Esophagus muscularis mucosa (tissue), 4 donors: ENCODE measurements around the gene ZFP36. TPM values are rescaled to one million over a fixed set of nuclear protein-coding genes. Genes with fewer than 3 reads are reported as not detected.

ENCODE experiments used
- DNase-seq: peaks from one replicate; pipeline ENCODE4 v3.0.0-alpha.2; 2017; ENCODE audit errors: extremely low spot score
- H3K27ac ChIP-seq, 4 donors: fragments of 200-600 bp; sonication (generic); replicated peaks in 1 of 4; 1 replicate in 3 of 4; 2 replicates in 1 of 4; pipeline ENCODE4 v1.5.1; 2016 to 2019; ENCODE audit warnings: mild to moderate bottlenecking in 1 of 4
- H3K27me3 ChIP-seq, 4 donors: fragments of 200-600 bp; sonication (generic); one replicate each; pipeline versions ENCODE4 v1.5.1 to v1.6.0; 2016 to 2019
- H3K36me3 ChIP-seq, 4 donors: fragments of 200-600 bp; sonication (generic); one replicate each; pipeline ENCODE4 v1.5.1; 2016 to 2019
- H3K4me1 ChIP-seq, 4 donors: fragments of 200-600 bp; sonication (generic); one replicate each; pipeline ENCODE4 v1.5.1; 2016 to 2019
- H3K4me3 ChIP-seq, 4 donors: fragments of 200-600 bp; sonication (generic); 1 replicate in 2 of 4; 2 replicates in 2 of 4; pipeline ENCODE4 v1.5.1; 2016 to 2019; ENCODE audit warnings: mild to moderate bottlenecking in 4 of 4, moderate library complexity in 1 of 4
- H3K9me3 ChIP-seq, 4 donors: fragments of 200-600 bp; sonication (generic); 1 replicate in 3 of 4; 2 replicates in 1 of 4; pipeline ENCODE4 v1.5.1; 2016 to 2019
- EP300 ChIP-seq: sonication (generic); formaldehyde crosslinking; IDR thresholded peaks from one replicate; pipeline ENCODE4 v1.6.1; 2017; ENCODE audit warnings: antibody characterized with exemption
- POLR2A ChIP-seq: fragments of 450-650 bp; IDR thresholded peaks from one replicate; pipeline ENCODE4 v1.6.1; 2017; ENCODE audit warnings: antibody characterized with exemption, moderate library complexity, mild to moderate bottlenecking, low read depth
- POLR2AphosphoS5 ChIP-seq, 2 donors: sonication (generic); formaldehyde crosslinking; IDR thresholded peaks; one replicate each; pipeline ENCODE4 v1.6.1; 2017; ENCODE audit warnings: antibody characterized with exemption in 2 of 2
- WGBS: methylation state at CpG from one replicate; pipeline ENCODE4 v1.1.5; 2018; 5-methylcytosine and 5-hydroxymethylcytosine counted together
- intact Hi-C: fragments of 100-400 bp; cut with DNase I; formaldehyde crosslinking; loops from one replicate; pipeline ENCODE4 v1.15.1; 2023
- total RNA-seq, 4 donors: library from RNA; depleted of rRNA; stranded (reverse); fragments of >200 nt; gene quantifications; one replicate each; pipeline versions ENCODE4 v1.1.0 to v1.2.1, GENCODE V29; 2016
- TF ChIP-seq, protein P1 (sequence below), 3 experiments: fragments of 200-600 bp in 2 of 3; fragments of 450-650 bp in 1 of 3; sonication (generic) in 2 of 3; IDR thresholded peaks; one replicate each; pipeline ENCODE4 v1.5.1; 2017 to 2019; ENCODE audit warnings: antibody characterized with exemption in 3 of 3, mild to moderate bottlenecking in 2 of 3, moderate library complexity in 1 of 3

Gene ZFP36
- total RNA-seq, 4 donors from 2014 or later, result 135 to 577 (median 196) TPM

- Histone ChIP-seq H3K4me1 (peaks cover 27 to 58% (median 39%) of the 10 kb centered on the region in 4 donors), H3K9me3 (no peaks in the 10 kb centered on the region), H3K36me3 (peaks cover 20 to 91% (median 74%) of the 10 kb centered on the region in 4 donors), H3K27me3 (no peaks in the 10 kb centered on the region), H3K27ac (peak overlapping the region; percentile 66 to 79 (median 72)), H3K4me3 (no peak overlapping the region)
- 80% methylated on average over 5 of the region's 5 CpGs for WGBS
- no peak for TF ChIP-seq POLR2A
- peak; percentile 26 to 45 for TF ChIP-seq POLR2AphosphoS5 (IDR thresholded peaks at IDR 0.05)
- TF ChIP-seq, protein P1, sequence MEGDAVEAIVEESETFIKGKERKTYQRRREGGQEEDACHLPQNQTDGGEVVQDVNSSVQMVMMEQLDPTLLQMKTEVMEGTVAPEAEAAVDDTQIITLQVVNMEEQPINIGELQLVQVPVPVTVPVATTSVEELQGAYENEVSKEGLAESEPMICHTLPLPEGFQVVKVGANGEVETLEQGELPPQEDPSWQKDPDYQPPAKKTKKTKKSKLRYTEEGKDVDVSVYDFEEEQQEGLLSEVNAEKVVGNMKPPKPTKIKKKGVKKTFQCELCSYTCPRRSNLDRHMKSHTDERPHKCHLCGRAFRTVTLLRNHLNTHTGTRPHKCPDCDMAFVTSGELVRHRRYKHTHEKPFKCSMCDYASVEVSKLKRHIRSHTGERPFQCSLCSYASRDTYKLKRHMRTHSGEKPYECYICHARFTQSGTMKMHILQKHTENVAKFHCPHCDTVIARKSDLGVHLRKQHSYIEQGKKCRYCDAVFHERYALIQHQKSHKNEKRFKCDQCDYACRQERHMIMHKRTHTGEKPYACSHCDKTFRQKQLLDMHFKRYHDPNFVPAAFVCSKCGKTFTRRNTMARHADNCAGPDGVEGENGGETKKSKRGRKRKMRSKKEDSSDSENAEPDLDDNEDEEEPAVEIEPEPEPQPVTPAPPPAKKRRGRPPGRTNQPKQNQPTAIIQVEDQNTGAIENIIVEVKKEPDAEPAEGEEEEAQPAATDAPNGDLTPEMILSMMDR (IDR thresholded peaks at IDR 0.05), result no peak
- peak; percentile 49 for TF ChIP-seq EP300
- intact Hi-C loops, result no loop called here
- DNase-seq, result no peak
Observed at GRCh38 chr19:39363901-39364457, 42.7 kb upstream of the ZFP36 start.

DNA sequence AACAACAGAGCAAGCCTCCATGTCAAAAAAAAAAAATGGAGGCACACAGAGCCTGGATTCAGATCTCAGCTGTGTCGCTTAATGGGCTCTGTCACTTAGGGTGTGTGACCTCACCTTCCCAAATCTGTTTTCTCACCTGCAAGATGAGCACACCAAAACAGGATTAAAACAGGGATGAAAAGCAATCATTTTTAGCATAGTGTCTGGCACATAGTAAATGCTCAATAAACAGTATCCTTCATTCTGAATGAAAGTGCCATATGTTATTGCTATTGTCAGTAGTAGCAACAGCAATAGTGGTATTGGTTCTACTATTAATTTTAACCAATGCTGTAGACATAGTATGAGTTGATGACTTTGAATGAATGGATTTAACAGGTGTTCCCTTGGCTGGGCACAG, 41.1 kb upstream of the ZFP36 start:
- 93% methylated on average over 1 of the region's 1 CpG for WGBS
- TF ChIP-seq, protein P1 (IDR thresholded peaks at IDR 0.05), result no peak
- TF ChIP-seq EP300 (no peak), POLR2AphosphoS5 (IDR thresholded peaks at IDR 0.05) (no peak), POLR2A (no peak)
- Histone ChIP-seq H3K36me3 (peaks cover 15 to 91% (median 72%) of the 10 kb centered on the region in 4 donors), H3K4me1 (peaks cover 27 to 58% (median 38%) of the 10 kb centered on the region in 4 donors), H3K27ac (peak overlapping the region; percentile 66 to 79 (median 72)), H3K27me3 (no peaks in the 10 kb centered on the region), H3K9me3 (no peaks in the 10 kb centered on the region), H3K4me3 (no peak overlapping the region)
- intact Hi-C loops, result no loop called here
- no peak for DNase-seq

DNA sequence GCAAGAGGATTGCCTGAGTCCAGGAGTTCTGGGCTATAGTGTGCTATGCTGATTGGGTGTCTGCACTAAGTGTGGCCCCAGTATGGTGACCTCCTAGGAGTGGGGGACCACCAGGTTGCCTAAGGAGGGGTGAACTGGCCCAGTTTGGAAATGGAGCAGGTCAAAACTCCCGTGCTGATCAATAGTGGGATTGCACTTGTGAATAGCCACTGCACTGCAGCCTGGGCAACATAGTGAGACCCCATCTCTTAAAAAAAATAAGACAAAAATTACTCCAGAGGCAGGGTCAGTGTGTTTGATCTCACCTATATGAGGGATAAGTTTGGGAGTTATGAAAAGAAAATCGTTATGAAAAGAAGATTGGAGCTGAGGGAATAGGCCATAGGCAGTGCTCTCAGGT, 37.4 kb upstream of the ZFP36 start:
- H3K9me3 ChIP-seq, result no peaks in the 10 kb centered on the region
- peaks cover 15 to 69% (median 50%) of the 10 kb centered on the region in 4 donors for H3K36me3 ChIP-seq
- no peak for TF ChIP-seq EP300
- TF ChIP-seq POLR2AphosphoS5 (IDR thresholded peaks at IDR 0.05), result no peak
- TF ChIP-seq, protein P1 (IDR thresholded peaks at IDR 0.05), result no peak
- H3K27ac ChIP-seq, result peak overlapping the region in 2 of 4 donors; percentile 8 to 14
- peaks cover 26 to 60% (median 43%) of the 10 kb centered on the region in 4 donors for H3K4me1 ChIP-seq
- no peak overlapping the region for H3K4me3 ChIP-seq
- intact Hi-C loops, result no loop called here
- no peaks in the 10 kb centered on the region for H3K27me3 ChIP-seq
- DNase-seq, result no peak
- WGBS, result 77% methylated on average over 2 of the region's 2 CpGs

- intact Hi-C loops, result no loop called here
- WGBS, result 87% methylated on average over 5 of the region's 5 CpGs
- DNase-seq, result no peak
- H3K36me3 ChIP-seq, result peaks cover 17 to 74% (median 55%) of the 10 kb centered on the region in 4 donors
- no peak overlapping the region for H3K4me3 ChIP-seq
- no peaks in the 10 kb centered on the region for H3K27me3 ChIP-seq
- H3K27ac ChIP-seq, result peak overlapping the region; percentile 90 to 95 (median 91)
- no peak for TF ChIP-seq POLR2A
- no peak for TF ChIP-seq EP300
- TF ChIP-seq POLR2AphosphoS5 (IDR thresholded peaks at IDR 0.05), result no peak
- TF ChIP-seq, protein P1 (IDR thresholded peaks at IDR 0.05), result no peak
- peaks cover 21 to 50% (median 37%) of the 10 kb centered on the region in 4 donors for H3K4me1 ChIP-seq
- no peaks in the 10 kb centered on the region for H3K9me3 ChIP-seq
Observed at GRCh38 chr19:39370735-39371134, 35.9 kb upstream of the ZFP36 start.
